GM15510 (cell line): ENCODE data around the gene LRRC2.

Source experiments
- POLR2A ChIP-seq: IDR thresholded peaks from 3 replicates; pipeline ENCODE4 v1.6.1; 2011; ENCODE audit warnings: borderline replicate concordance; ENCODE audit not compliant: insufficient read length; ENCODE audit errors: extremely low read depth

LRRC2 gene

GRCh38 chr3:46484911-46485778 is 81.0 kb downstream of the LRRC2 start:
- no peak for TF ChIP-seq POLR2A

GRCh38 chr3:46484388-46484787 is 81.7 kb downstream of the LRRC2 start:
- TF ChIP-seq POLR2A: no peak

DNA sequence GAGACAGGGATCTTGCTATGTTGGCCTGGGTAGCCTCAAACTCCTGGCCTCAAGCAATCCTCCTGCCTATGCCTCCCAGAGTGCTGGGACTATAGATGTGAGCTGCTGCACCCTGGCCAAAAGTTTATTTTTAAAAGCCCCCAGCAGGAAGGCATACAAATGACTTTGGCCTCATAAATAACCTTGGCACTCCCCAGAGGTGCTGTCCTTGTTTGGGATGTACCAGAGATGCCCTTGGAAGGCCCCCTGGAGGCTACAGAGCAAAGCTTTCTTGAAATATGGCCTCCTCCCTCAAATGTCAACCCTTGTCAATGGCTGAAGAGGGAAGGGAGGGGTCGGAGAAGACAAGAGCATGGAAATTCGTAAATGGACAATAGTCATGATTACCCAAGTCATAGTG is 82.3 kb downstream of the LRRC2 start:
- no peak for TF ChIP-seq POLR2A

- no peak for TF ChIP-seq POLR2A
These were observed 83.3 kb downstream of the LRRC2 start for GRCh38 chr3:46482632-46483350.

DNA sequence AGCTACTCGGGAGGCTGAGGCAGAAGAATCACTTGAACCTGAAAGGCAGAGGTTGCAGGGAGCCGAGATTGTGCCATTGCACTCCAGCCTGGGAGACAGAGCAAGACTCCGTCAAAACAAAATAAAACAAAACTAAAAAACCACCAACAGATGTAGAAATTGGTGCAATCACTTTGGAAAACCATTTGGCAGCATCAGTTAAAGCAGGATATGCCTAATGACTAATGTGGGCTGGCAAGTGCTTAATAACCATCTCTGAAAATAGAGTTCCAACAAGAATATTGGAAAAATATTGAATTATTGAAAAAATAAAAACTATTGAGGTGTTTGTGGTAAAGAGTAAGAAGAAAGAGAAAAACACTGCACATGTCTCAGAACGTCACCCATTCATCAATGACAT is 84.5 kb downstream of the LRRC2 start:
- no peak for TF ChIP-seq POLR2A

DNA sequence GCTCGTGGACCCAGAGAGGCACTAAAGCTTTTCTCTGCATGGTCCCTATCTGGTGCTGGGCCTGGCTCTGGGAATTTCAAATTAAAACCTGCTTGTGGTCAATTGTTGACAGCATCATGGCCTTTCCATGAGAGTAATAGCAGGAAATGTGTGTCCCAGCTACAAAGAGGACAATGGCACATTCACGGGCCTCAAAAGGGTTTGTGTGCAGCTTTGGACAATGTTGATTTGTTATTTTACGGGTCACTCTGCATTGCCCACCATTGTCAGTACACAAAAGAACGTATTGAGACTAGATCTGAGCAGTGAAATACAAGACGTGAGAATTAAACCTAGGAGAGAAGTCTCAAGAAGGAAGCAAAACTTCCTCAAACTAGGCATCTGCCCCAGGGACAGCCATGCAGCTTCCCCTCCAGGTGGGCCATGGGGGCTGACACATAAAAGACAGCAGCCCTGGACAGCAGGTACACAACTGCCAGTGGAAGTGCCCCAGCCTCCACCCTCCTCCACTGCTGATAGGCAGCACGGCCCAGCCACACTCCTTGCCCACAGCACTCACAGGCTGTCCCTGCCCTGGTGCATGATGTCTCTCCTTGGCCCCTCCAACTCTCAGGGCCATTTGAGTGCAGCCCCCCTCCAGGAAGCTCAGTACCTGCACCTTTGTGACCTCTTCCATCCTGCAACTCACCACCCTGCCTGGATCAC is 85.5 kb downstream of the LRRC2 start:
- no peak for TF ChIP-seq POLR2A

DNA sequence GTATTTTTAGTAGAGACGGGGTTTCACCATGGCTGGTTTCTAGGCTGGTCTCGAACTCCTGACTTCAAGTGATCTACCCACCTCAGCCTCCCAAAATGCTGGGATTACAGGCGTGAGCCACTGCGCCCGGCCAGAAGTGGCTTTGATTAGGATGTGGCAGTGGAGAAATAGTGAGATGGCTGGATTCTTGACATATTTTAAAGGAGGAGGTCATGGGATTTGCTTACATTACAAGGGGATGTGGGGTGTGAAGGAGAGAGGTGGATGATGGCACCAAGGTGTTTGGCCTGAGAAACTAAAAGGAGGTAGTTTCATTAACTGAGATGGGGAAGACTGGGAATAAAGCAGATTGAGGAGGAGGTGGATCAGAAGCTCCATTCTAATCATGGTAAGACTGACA is 86.4 kb downstream of the LRRC2 start:
- no peak for TF ChIP-seq POLR2A

DNA sequence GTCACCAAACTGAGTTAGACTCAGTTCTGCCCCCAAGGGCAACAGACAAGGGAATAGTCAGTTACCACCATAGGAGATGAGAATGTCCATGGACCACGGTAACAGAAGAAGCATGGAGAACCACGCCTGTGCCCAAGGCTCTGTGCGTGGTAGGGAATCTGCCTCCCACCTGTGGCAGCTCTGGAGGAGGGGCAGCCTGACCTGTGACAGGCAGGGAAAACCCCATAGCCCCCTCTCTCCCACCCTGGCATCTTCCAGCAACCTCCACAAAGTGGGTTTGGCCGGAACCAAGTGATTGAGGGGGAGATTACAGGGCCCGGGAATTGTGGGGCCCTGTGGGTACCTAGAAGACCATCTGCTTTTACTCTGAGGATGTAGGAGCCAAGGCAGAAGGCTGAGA is 87.1 kb downstream of the LRRC2 start:
- TF ChIP-seq POLR2A: no peak

- TF ChIP-seq POLR2A: no peak
These were observed 87.8 kb downstream of the LRRC2 start for GRCh38 chr3:46478341-46478740.

GRCh38 chr3:46477756-46478155 is 88.3 kb downstream of the LRRC2 start:
- no peak for TF ChIP-seq POLR2A

- TF ChIP-seq POLR2A: no peak
These were observed 89.0 kb downstream of the LRRC2 start for GRCh38 chr3:46477145-46477544.

- TF ChIP-seq POLR2A: no peak
These were observed 93.4 kb downstream of the LRRC2 start for GRCh38 chr3:46472736-46473135.

- no peak for TF ChIP-seq POLR2A
These were observed 94.7 kb downstream of the LRRC2 start for GRCh38 chr3:46471371-46471914.

GRCh38 chr3:46470831-46471230 is 95.3 kb downstream of the LRRC2 start:
- TF ChIP-seq POLR2A: no peak
